GM18502 (cell line): ENCODE measurements around the gene DMD.

Experiments
- ATAC-seq: cut with Tn5 transposase; IDR thresholded peaks from one replicate; pipeline ENCODE4 v1.9.1; 2021; ENCODE audit warnings: mild to moderate bottlenecking; ENCODE audit not compliant: unreplicated experiment, poor library complexity

Gene DMD

GRCh38 chrX:33053001-33053400, 158.3 kb downstream of the DMD start:
- ATAC-seq = no peak

- no peak for ATAC-seq
Measured at GRCh38 chrX:33045882-33046281, 165.5 kb downstream of the DMD start.

- ATAC-seq = no peak
Measured at GRCh38 chrX:33045245-33045644, 166.1 kb downstream of the DMD start.

- no peak for ATAC-seq
Measured at GRCh38 chrX:33041141-33041540, 170.2 kb downstream of the DMD start.

- ATAC-seq = no peak
Measured at GRCh38 chrX:33032700-33033099, 178.6 kb downstream of the DMD start.

GRCh38 chrX:33014949-33015348, 196.4 kb downstream of the DMD start:
- no peak for ATAC-seq

GRCh38 chrX:33014086-33014485, 197.3 kb downstream of the DMD start:
- ATAC-seq = no peak

GRCh38 chrX:33001107-33001506, 210.2 kb downstream of the DMD start:
- no peak for ATAC-seq

GRCh38 chrX:32998776-32999175, 212.6 kb downstream of the DMD start:
- no peak for ATAC-seq

- ATAC-seq = no peak
Measured at GRCh38 chrX:32995427-32995826, 215.9 kb downstream of the DMD start.

GRCh38 chrX:32987142-32987541, 224.2 kb downstream of the DMD start:
- no peak for ATAC-seq

- ATAC-seq = no peak
Measured at GRCh38 chrX:32985544-32985943, 225.8 kb downstream of the DMD start.

- ATAC-seq = no peak
Measured at GRCh38 chrX:32966821-32967355, 244.5 kb downstream of the DMD start.

GRCh38 chrX:32954125-32954524, 257.2 kb downstream of the DMD start:
- ATAC-seq = no peak

GRCh38 chrX:32948130-32948529, 263.2 kb downstream of the DMD start:
- ATAC-seq = no peak

- no peak for ATAC-seq
Measured at GRCh38 chrX:32937043-32937442, 274.3 kb downstream of the DMD start.

- no peak for ATAC-seq
Measured at GRCh38 chrX:32933548-32933947, 277.8 kb downstream of the DMD start.

GRCh38 chrX:32929040-32929439, 282.3 kb downstream of the DMD start:
- no peak for ATAC-seq

GRCh38 chrX:32896088-32896487, 315.3 kb downstream of the DMD start:
- no peak for ATAC-seq

- no peak for ATAC-seq
Measured at GRCh38 chrX:32894679-32895078, 316.7 kb downstream of the DMD start.

- no peak for ATAC-seq
Measured at GRCh38 chrX:32893751-32894150, 317.6 kb downstream of the DMD start.

- ATAC-seq = no peak
Measured at GRCh38 chrX:32877592-32877991, 333.8 kb downstream of the DMD start.

- ATAC-seq = no peak
Measured at GRCh38 chrX:32874839-32875238, 336.5 kb downstream of the DMD start.
